ENCODE data around the gene KIAA0513.

DNA sequence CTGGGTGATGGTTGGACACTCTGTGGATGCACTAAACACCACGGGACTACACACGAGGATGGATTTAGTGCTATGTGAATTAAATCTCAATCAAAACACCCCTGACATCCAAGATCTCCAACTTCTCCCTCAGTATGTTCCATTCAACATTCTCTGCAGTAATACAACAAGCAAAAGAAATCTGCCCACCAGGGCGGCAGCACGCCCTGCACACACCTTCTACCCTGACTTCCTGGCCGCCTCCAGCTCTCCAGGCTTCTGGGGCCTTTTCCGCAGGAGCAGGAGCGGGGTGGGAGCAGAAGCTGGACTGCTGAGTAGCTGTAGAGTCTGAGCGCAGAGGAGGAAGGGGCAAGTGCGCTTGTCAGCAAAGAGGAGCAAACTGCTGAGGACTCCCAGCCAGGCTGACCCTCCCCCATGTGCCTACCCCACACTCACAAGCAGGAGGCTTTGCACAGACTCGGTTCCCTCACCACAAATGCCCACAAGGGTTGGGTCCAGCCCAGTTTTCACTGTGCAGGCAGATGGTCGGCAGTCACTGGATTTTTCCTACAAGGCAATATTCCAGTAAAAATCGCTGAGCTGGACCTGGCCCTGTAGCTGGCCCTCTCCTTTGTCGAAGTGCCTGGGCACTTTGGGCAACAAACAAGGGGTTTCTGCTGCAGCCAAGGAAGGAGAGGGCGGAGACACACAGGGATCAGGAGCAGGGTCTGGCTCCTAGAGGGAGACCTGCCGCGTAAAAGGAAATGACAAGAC lies 39.1 kb upstream of the KIAA0513 start:
- no peak for TF ChIP-seq POLR2AphosphoS5 (IDR thresholded peaks at IDR 0.05; ENCODE audit: low read depth, low read length)
- no peak for TF ChIP-seq FOXP2 (optimal IDR thresholded peaks at IDR 0.05; ENCODE audit: borderline replicate concordance, extremely low read depth, extremely low read length, insufficient read depth)
- TF ChIP-seq REST (IDR thresholded peaks at IDR 0.05; ENCODE audit: insufficient read depth in 1 of 2, low read depth in 2 of 2, low read length in 2 of 2) = no peak
- no peak for TF ChIP-seq TAF1 (IDR thresholded peaks at IDR 0.05; ENCODE audit: borderline replicate concordance, insufficient read depth, low read length)
